GM10847 (cell line): Measurements from ENCODE around the gene OR4D2.

Experiments
- POLR2A ChIP-seq: IDR thresholded peaks from 2 replicates; pipeline ENCODE4 v1.6.1; 2011; ENCODE audit not compliant: insufficient read length; ENCODE audit errors: extremely low read depth

The OR4D2 gene

DNA sequence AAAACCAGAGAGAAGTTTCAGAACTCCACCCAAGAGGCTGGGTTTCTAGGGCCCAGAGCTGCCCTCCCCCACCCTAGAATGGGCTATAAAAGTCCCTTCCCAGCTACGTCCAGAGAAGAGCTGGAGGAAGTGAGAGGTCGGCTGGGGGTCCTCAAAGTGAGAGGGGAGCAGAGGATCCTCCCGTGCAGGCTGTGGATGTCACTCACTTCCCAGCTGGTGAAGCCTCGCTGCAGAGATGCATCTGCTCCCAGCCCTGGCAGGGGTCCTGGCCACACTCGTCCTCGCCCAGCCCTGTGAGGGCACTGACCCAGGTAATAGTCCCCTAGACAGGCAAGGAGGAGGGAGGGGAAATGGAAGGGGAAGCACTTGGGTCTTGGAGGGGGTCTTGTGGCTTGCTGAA is 25.8 kb downstream of the OR4D2 start, which contains the start of gene EPX:
TSS of gene EPX (plus strand) at position 115 of the 400 bp plus-strand sequence. CDS start at position 236, 121 bp downstream.
- TF ChIP-seq POLR2A: no peak

DNA sequence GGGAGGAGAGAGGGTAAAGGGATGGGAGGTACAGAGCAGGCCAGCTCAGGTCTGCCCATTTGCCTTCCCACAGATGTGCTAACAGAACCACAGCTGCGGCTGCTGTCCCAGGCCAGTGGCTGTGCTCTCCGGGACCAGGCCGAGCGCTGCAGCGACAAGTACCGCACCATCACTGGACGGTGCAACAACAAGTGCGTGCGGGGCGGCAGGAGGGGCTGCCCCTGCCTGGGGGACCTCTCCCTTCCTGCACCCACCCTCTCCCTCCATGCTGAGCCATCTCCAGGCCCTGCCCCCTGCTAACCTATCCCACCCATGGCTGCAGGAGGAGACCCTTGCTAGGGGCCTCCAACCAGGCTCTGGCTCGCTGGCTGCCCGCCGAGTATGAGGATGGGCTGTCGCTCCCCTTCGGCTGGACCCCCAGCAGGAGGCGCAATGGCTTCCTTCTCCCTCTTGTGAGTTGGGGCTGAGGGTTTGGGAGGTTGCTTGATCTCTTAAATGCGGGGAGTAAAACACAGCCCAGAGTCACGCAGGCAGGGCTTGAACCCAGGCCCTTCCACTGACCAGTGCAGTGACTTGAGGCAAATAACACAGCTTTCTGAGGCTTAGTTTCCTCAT is 27.0 kb downstream of the OR4D2 start:
- no peak for TF ChIP-seq POLR2A

DNA sequence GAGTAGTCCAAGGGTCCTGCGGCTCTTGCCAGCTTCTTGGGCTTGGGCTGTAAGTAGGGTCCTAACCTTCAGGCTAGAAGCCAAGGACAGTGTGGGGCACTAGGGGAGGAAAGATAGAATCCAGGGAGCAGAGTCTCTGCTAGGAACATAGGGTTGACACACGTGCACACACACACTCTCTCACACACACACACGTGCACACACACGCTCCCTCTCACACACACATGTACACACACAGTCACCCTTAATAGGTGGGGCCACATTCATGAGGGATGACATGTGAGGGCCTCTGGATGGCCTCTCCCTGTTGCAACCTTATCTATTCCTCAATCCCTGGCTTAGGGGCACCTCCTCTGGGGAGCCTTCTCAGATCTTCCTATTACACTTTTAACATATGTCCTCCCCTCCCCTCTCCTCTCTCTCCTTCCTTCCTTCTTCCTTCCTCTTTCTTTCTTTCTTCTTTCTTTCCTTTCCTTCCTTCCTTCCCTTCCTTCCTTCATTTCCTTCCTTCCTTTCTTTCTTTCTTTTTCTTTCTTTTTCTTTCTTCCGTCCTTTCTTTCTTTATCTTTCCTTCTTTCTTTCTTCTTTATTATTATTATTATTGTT is 28.8 kb downstream of the OR4D2 start:
- TF ChIP-seq POLR2A: no peak

DNA sequence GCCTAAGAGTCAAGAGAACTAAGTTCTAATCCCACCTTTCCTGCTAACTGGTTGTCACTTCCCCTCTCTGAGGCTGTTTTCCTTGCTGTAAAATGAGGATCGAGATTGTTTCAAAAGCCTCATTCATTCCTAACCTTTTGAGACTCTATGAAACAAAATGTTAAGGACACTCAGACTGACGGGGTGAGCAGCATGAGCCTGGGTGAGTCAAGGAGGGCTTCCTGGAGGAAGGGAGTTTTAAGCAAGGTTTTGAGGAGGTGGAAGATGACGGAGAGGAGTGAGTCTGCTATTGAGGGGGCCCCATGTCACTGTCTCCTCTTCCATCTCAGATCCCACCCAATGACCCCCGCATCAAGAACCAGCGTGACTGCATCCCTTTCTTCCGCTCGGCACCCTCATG is 29.8 kb downstream of the OR4D2 start:
- TF ChIP-seq POLR2A: no peak

DNA sequence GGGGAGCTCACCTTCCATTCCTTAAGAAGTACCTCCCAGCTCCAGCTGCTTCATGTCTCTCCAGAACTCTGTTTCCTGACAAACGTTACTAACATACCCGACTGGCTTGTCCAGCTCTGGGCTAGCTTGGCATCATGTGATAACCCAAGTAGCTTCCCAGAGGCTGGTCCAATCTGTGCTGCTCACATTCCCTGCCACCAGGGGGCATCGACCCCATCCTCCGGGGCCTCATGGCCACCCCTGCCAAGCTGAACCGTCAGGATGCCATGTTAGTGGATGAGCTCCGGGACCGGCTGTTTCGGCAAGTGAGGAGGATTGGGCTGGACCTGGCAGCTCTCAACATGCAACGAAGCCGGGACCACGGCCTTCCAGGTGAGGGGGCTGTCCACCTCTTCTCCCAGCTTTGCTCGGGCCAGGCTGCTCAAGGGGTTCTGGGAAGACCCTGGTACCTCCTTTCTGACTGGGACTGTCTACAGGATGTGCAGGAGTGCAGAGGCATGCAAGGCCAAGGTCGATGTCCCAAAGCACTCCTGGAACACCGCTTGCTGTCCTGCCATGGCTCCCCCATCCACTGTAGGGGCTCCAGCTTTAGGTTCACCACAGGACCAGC is 33.3 kb downstream of the OR4D2 start:
- no peak for TF ChIP-seq POLR2A

DNA sequence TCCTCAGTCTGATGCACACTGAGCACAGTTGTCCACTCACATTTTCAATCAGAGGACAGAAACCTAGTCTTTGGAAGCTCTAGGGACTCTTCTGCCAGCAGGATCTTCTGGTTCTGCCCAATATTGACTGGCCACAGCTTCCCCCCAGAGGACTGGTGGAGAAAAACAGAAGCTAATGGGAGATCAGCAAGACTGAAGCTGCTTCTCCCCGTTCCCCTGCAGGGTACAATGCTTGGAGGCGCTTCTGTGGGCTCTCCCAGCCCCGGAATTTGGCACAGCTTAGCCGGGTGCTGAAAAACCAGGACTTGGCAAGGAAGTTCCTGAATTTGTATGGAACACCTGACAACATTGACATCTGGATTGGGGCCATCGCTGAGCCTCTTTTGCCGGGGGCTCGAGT is 36.1 kb downstream of the OR4D2 start:
- no peak for TF ChIP-seq POLR2A

DNA sequence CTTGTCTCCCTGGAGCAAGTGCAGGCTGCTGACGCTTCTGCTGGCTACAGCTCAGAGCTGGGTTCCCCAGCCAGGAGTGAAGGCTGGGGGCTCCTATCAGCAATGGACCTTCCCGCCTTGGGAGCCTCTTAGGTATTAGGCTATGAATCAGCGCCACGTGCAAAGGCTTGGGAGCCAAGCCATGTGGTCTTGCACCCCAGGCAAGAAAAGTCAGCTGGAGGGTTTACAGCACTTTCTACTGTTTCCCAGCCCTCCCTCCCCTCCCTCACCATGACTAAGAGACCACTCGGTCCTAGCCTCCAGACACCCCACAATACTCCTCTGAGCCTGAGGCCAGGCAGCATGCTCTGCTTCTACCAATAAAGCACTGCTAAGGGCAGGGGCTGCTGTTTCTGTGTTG is 38.0 kb downstream of the OR4D2 start:
- TF ChIP-seq POLR2A: no peak

DNA sequence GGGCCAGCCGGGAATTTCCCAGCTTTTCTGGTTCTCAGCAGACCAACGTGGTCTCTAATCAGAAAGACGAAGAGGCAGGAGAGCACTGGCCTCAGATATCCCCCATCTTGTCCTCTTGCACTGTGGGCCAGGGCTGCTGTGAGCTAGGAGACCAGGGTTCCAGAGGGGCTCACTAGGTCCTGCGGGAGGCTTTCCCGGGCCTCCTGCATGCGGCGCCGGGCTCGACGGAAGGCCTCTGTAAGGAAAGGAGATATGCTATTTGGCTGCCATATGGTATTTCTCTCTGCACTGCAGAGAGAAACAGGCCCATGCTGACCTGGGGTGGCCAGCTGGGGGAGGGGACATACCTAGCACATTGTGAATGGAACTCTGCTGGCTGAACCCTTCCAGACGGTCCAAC is 39.2 kb downstream of the OR4D2 start:
- no peak for TF ChIP-seq POLR2A

DNA sequence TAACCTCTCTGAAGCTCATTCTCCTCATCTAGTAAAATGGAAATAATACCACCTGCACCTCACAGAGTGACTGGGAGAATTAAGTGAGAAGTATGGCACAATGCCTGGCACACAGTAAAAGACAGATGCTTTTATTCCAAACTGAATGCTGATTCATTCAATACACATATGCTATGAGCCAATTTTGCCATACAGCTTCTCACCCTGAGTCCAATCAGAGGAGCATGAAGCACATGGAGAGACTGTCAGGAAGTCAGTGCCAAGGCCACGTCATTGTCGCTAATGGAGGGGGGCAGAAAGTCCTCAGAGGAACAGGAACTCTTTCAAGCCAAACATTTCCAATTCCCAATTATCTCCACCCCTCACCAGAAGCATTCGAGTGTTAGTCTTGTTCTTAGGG is 40.7 kb downstream of the OR4D2 start:
- TF ChIP-seq POLR2A: no peak

DNA sequence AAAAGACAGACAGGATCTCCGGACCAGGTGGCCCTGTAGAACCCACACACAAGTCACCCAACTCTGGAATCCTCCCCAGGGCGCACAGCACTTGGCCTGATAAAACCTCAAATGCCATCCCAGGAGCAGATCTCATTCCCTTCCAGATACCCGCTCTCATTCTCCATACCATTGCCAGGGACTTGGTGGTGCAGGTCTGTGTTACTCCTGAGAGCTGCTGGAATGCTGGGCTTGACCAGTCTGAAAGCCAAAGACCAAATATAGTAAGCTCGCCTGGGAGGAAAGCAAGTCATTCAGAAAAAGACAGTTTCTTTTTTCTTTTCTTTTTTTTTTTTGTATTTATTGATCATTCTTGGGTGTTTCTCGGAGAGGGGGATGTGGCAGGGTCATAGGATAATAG is 41.6 kb downstream of the OR4D2 start:
- TF ChIP-seq POLR2A: no peak

DNA sequence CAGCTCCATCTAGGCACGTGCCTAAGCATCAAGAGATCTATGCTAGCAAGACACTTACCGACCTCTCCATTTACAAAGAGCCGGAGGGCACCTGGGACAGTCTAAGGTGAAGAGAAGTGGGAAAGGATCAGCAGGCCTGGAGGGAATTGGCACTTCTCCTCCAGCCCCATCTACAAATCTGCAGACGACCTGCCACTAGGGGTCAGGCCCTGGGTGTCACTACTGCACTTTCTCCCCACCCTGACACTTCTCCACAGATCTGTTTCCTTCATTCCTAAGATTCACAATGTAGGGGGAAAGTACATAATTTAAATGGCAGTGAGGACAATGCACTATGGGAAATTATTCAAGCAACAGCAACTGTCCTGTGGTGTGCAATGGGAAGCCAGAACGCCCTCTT is 44.1 kb downstream of the OR4D2 start:
- TF ChIP-seq POLR2A: no peak

DNA sequence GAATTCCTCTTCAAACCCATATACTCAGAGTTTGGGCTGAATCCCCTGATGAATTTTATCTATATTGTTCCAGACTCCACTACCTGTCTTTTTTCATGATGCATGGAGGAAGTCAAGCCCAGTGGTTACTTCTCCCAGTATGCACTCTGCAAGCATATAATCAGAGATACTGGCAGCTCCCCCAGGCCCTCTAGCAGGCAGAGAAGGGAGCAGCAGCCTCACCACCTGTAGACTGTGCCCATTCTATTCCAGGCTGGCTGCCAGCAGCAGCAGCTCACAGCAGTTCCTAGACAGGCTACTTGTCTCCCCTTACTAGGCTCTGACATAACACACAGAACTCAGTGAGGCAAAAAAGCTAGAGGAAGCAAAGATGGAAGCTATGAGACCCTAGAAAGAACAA is 48.9 kb downstream of the OR4D2 start:
- no peak for TF ChIP-seq POLR2A

DNA sequence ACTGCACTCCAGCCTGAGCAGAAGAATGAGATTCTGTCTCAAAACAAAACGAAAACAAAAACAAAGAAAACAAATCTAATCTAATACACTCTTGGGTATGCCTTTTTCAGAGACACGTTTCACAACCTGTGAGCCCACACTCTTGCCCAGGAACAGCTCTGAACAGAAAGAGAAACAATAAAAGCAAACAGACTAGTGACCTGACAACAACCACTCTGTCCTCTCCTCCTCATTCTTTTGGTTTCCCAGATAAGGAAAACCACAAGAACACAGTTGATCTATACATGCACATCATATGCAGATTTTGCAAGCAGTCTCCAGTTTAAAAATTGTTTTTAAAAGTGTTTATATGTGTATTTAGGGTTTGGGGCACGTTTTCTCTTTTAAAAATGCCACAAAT is 51.0 kb downstream of the OR4D2 start:
- TF ChIP-seq POLR2A: no peak

DNA sequence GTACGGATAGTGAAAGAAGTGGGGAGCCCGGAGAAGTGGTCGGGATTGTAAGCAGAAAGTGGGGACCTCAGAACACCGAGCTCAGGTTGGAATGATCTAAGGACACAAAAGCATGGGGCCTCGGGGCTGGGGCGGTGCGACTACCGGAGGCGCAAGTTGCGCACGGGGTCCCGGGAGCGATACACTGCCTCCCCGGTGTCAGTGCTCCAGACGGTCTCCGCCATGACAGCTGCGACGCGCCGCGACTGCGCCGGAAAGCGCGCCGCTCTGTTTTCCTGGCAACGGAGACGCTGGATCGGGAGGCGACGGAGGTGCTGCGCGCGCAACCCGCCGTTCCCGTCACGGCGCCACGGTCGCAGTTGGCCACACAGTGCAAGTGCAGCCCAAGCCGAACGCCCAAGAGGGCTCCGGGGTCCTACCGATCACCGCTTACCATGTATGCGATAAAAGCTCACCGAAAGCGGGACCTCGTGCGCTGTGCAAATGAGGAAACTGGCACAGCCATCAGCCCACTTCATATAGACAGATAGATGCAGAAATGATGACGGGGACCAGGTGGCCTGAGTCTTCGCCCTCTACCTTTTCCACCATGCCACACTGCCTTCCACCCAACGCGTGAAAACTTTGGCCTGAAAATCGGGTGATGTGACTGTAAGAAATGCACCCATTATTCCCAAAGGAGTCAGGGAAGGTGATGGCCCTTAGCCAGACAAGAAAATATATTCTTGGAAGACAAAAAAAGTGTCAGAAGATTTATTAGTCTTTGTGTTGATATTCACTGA is 52.4 kb downstream of the OR4D2 start, which contains the start of gene MKS1:
TSS of gene MKS1 (minus strand) at position 249 of the 782 bp plus-strand sequence. CDS start at position 224, 25 bp downstream.
- peak; percentile 85 for TF ChIP-seq POLR2A

DNA sequence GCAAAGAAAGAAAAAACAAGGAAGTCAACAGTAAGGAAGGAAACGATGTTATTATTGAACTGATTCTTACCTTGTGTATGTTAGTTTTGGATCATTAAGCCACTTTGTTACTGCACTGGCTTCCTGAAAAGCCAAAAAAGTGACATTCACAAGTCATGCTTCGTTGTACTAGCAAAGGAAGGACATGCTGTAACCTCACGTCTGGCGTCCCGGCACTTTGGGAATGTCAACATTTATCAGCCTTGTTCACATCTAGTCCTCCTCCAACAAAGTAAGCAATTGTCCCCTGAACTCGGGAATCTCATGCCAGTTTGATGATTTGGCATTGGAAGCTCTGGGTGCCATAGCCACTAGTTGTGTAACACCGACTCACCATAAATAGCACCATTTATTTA is 53.0 kb downstream of the OR4D2 start:
- no peak for TF ChIP-seq POLR2A
